DMS79 treated with DMSO at 0.1 percent for 48 hours (cell line): ENCODE data around the gene CYB561.
"Not testable (repeated sequence)": the region's sequence is repeated elsewhere in the genome, so short reads cannot be mapped to it uniquely, and the experiment has no call there.

Experiments
- DNase-seq: peaks from one replicate; lab custom pipeline; 2025; lab: John Stamatoyannopoulos, UW

The CYB561 gene

DNA sequence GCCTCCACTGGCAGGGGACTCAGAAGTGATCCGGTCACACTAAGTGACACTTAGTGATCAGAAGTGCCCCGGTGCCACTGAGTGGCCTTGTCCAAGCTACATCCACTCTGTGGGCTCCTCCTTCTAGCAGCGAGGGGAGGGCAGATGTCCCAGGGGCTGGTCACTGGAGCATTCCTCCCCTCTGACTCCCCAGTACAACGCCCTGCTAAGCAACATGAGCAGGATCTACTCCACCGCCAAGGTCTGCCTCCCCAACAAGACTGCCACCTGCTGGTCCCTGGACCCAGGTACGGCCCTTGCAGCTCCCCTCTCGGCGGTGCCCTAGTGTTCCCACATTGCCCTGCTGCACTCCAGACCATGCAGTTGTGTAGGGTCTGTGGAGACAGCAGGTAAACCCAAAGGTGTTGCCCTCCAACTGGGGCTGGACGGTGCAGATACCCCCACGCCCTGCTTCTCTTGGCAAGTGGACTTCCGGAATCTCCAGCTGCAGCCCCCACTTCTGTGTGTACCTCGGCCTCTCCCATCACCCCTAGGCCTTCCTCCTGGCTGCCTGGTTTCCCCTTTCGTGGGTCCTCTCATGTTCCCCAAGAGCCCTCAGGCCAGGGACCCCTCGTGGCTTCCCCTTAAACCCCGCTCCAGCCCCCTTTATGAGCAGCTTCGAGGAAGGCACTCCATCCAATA, 32.8 kb upstream of the CYB561 start:
- no peak for DNase-seq

GRCh38 chr17:63477480-63478440, 31.7 kb upstream of the CYB561 start:
- no peak for DNase-seq

DNA sequence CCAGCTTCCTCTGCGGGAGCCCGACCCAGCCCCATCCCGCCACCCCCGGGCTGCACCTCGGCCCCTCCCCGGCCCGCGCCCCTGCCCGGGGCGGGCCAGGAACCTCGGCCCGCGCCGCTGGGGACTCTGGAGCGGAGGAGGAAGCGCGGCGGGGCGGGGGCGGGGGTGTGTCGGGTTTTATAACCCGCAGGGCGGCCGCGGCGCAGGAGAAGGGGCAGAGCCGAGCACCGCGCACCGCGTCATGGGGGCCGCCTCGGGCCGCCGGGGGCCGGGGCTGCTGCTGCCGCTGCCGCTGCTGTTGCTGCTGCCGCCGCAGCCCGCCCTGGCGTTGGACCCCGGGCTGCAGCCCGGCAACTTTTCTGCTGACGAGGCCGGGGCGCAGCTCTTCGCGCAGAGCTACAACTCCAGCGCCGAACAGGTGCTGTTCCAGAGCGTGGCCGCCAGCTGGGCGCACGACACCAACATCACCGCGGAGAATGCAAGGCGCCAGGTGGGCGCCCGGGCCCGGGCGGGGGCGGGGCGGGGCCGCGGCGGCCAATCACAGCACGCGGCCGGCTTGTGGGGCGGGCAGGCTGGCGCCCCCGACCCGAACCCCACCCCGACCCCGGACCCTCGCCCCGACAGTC, 30.9 kb upstream of the CYB561 start, which contains the start of gene ACE:
Gene ACE (plus strand): TSS at position 208 of the 626 bp plus-strand sequence. CDS start 34 bp downstream, at position 242.
- DNase-seq, result peak; percentile 41

GRCh38 chr17:63476459-63476853, 30.4 kb upstream of the CYB561 start:
- DNase-seq, result peak; percentile 5

DNA sequence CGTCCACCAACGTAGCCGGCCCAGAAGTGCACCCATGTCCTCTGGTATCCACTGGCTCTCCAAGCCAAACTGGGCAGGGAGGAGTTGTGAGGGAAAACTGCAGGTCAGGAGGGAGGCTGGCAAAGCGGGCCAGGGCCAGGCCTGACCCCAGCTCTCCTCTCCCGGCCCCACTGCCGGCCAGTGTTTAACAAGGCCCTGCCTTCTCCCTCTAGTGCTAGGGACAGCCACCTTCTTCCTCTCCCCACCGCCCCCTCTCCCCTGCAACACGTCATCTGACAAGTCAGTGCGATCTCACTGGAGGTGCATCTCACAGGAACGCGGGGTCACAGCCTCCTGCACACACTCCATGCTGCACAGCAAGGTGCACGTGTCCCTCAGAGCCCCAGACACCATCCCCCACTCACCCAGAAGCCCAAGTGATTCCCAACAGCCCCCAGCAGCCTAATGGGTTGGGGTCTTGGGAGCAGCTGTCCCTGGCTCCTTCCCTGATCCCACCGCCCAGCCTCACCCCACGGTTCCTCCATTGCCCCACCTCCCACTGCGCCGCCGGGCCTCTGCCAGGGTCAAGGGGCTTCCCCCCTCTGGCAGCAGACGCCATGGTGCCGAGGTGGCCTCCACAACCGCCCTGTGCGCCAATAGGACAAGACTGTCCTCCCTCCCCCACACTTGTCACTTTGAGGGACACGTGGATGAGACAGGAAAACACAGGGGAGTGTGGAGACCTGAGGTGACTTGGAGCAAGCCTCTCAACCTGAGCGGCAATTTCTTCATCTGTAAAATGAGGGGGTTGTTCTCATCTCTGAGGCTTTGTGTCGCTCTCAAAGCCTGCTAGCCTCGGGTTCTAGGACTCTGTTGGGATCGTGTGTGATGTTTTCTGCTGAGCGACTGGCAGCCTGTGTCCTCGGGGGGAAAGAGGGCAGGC, 29.6 kb upstream of the CYB561 start:
- DNase-seq, result no peak

- DNase-seq, result no peak
Measured at GRCh38 chr17:63474586-63475460, 28.7 kb upstream of the CYB561 start.

GRCh38 chr17:63474174-63474573, 28.1 kb upstream of the CYB561 start:
- no peak for DNase-seq

- not testable (repeated sequence) for DNase-seq
Measured at GRCh38 chr17:63468099-63468498, 22.0 kb upstream of the CYB561 start.

GRCh38 chr17:63464691-63465236, 18.7 kb upstream of the CYB561 start:
- no peak for DNase-seq

DNA sequence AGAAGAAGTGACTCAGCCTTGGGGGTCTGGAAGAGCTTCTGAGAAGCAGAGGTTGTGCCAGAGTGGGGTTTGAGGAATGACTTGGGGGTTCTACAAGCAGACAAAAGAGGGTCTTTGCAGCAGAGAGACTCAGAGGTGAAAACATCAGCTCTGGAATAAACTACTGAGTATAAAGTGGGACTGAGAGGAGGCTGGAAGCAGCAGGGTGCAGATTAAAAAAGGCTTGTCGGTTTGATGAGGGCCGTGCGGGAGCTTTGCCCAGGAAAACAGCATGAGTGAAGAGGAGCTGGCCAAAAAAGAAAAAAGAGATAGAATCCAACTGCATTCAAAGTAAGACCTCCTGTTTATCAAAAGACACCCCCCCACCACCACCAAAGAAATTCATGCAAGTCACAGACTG, 17.7 kb upstream of the CYB561 start:
- no peak for DNase-seq

DNA sequence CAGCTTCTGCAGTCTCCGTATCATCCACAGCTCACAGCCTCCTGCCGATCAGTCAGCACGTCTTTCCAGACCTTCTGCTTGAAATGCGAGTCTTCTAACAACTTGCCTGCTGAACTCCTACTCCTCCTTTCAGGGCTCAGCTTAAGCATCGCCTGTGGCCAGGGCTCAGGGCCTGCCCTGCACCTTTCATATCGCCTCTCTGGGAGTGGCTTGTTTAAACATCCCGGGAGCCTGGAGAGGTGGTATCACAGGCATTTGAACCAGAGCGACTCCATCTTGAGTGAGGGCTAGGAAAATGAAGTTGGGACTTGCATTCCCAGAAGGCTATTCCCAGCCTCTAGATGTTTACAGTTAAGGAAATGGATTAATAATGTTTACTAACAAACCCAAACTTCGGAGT, 13.9 kb upstream of the CYB561 start:
- no peak for DNase-seq

GRCh38 chr17:63458478-63458877, 12.4 kb upstream of the CYB561 start:
- DNase-seq, result no peak

DNA sequence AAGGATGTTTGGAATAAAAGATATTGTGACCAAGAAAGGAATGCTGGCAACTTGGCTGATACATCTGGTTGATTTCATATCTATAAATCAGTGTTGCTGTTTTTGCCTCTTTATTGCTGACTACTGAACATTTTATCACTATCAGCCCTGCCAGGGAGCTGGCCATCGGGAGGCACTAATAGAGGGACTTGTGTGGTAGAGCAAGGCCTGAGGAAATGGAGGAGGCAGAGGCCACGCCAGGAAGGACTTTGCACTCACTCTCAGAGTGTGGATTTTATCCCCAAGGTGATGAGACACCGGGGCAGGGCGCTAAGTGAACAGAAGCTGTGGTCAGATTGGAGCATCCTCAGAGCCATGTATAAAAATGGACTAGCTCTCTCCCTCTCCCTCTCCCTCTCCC, 9.3 kb upstream of the CYB561 start:
- DNase-seq, result no peak

- DNase-seq, result no peak
Measured at GRCh38 chr17:63454915-63455314, 8.8 kb upstream of the CYB561 start.

GRCh38 chr17:63454357-63454756, 8.3 kb upstream of the CYB561 start:
- DNase-seq, result not testable (repeated sequence)

GRCh38 chr17:63452962-63453551, 7.0 kb upstream of the CYB561 start:
- peak; percentile 23 for DNase-seq

DNA sequence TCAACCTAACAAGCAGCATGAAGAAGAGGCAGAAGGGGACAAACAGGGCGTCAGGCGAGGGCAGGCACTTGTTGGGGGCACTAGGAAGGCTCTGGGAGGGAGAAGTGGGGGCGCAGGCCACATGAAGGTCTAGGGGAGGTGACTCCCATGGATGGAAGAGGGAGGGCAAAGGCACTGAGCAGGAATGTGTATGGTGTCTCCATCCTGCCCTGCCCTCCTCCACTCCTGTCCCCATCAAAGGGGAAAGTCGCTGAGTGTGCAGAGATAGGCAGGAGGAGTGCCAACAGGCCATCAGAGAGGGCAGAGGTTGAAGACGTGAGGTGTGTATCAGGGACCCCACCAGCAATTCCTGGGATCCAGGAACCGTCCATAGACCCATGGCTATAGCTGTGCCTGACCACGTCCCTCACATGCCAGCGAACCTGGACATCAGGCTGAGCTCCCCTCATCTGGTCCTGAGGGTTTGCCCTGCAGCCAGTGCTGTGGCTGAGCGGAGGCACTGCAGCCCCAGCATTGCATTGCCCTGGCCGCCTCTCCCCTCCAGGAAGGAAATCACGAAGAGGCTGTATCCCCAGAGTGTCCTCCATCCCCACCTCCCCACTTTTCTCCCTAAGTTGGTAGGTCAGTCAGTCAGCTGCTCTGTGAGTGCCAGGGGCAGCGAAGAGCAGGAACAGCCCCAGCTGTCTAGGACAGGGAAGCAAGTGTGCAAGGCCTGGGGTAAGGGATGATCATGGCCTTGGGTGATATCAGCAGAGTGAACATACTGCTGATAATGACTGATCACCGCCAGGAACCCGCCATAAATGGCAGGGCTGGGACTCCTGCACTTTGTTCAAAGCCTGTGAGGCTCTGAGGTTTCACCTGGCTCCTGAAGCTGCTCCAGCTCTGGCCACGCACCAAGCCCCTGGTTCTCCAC, 6.2 kb upstream of the CYB561 start:
- DNase-seq, result no peak

GRCh38 chr17:63451150-63451549, 5.0 kb upstream of the CYB561 start:
- DNase-seq, result no peak

DNA sequence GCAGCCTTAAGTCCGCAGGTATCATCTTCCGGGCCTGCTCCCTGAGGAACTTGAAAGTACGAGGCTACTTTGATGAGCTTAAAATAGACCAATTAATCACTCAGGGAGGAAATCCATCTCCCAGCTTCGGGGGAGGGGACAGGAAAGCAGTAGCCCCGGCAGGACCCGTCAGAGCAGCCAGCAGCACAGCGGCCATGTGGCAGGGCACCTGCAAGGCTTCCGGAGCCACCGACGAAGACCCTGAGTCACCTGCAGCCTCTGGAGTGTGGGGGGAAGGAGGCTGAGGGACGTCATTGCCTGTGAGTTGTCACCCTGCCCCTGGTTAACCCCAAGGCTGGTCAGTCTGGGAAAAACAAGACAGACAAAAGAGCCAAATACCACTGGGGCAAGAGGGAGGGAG, 4.4 kb upstream of the CYB561 start:
- no peak for DNase-seq
